Neural crest cell (in vitro differentiated cells): ENCODE data around the gene SRMS. TPM values are rescaled to one million over a fixed set of nuclear protein-coding genes. Genes with fewer than 3 reads are reported as not detected.

Experiments used
- DNase-seq: peaks from one replicate; pipeline ENCODE4 v3.0.0; 2021; ENCODE audit warnings: low read depth, mixed read lengths, low spot score
- H3K27ac Mint-ChIP-seq: one replicate; pipeline ENCODE4 v1.8.0; 2021; ENCODE audit warnings: mild to moderate bottlenecking, mixed read lengths; ENCODE audit not compliant: unreplicated experiment
- H3K27me3 Mint-ChIP-seq: 2 replicates; pipeline ENCODE4 v1.8.0; 2021; ENCODE audit warnings: low read depth, mild to moderate bottlenecking, mixed read lengths
- H3K36me3 Mint-ChIP-seq: 2 replicates; pipeline ENCODE4 v1.8.0; 2021; ENCODE audit warnings: low read depth, mild to moderate bottlenecking, mixed read lengths
- H3K4me1 Mint-ChIP-seq: 2 replicates; pipeline ENCODE4 v1.8.0; 2021; ENCODE audit warnings: mixed read lengths
- H3K4me3 Mint-ChIP-seq: one replicate; pipeline ENCODE4 v1.8.0; 2021; ENCODE audit warnings: mild to moderate bottlenecking, mixed read lengths
- H3K9me3 Mint-ChIP-seq: 2 replicates; pipeline ENCODE4 v1.8.0; 2021; ENCODE audit warnings: mixed read lengths
- CTCF ChIP-seq: fragments of 200-600 bp; sonication (generic); conservative IDR thresholded peaks from 2 replicates; pipeline ENCODE4 v1.5.0; 2021; ENCODE audit warnings: antibody characterized with exemption, mild to moderate bottlenecking
- total RNA-seq: library from RNA; stranded (reverse); gene quantifications from 2 replicates; pipeline ENCODE4 v1.2.1, GENCODE V29; 2021

Gene SRMS
- total RNA-seq, 1 donor from 2014 or later = not detected

- Mint-ChIP-seq H3K4me1 (peaks cover 18% of the 10 kb centered on the region), H3K9me3 (no peaks in the 10 kb centered on the region), H3K27me3 (peaks cover 13% of the 10 kb centered on the region), H3K4me3 (peak overlapping the region; percentile 79), H3K36me3 (peaks cover 5% of the 10 kb centered on the region), H3K27ac (peak overlapping the region; percentile 86)
- DNase-seq = no peak
- TF ChIP-seq CTCF = no peak
Observed at GRCh38 chr20:63522091-63522868, 25.3 kb downstream of the SRMS start.

GRCh38 chr20:63521602-63522001, 25.9 kb downstream of the SRMS start:
- Mint-ChIP-seq H3K4me1 (peaks cover 18% of the 10 kb centered on the region), H3K9me3 (no peaks in the 10 kb centered on the region), H3K27me3 (peaks cover 13% of the 10 kb centered on the region), H3K4me3 (peak overlapping the region; percentile 90), H3K27ac (peak overlapping the region; percentile 98), H3K36me3 (peaks cover 5% of the 10 kb centered on the region)
- no peak for DNase-seq
- TF ChIP-seq CTCF = peak; percentile 4

- Mint-ChIP-seq H3K4me3 (peak overlapping the region; percentile 90), H3K36me3 (peaks cover 5% of the 10 kb centered on the region), H3K27me3 (peaks cover 13% of the 10 kb centered on the region), H3K27ac (peak overlapping the region; percentile 98), H3K9me3 (no peaks in the 10 kb centered on the region), H3K4me1 (peaks cover 18% of the 10 kb centered on the region)
- peak; percentile 57 for DNase-seq
- peak; percentile 20 for TF ChIP-seq CTCF
Observed at GRCh38 chr20:63520934-63521601, 26.5 kb downstream of the SRMS start.

- no peak for TF ChIP-seq CTCF
- H3K4me3 Mint-ChIP-seq = peak within 1 kb of the TSS; percentile 90
- no peaks in the 10 kb centered on the region for H3K9me3 Mint-ChIP-seq
- peaks cover 16% of the 10 kb centered on the region for H3K27me3 Mint-ChIP-seq
- peaks cover 18% of the 10 kb centered on the region for H3K4me1 Mint-ChIP-seq
- DNase-seq = peak; percentile 74
- peaks cover 5% of the 10 kb centered on the region for H3K36me3 Mint-ChIP-seq
- peak within 1 kb of the TSS; percentile 98 for H3K27ac Mint-ChIP-seq
Observed at GRCh38 chr20:63520504-63520933, 27.0 kb downstream of the SRMS start, which contains the start of gene PPDPF. Gene PPDPF, plus strand, starts transcription at chr20:63520765. Its CDS starts 544 bp downstream, at chr20:63521309.

GRCh38 chr20:63519668-63520503, 27.7 kb downstream of the SRMS start:
- H3K27ac Mint-ChIP-seq = peak overlapping the region; percentile 50
- DNase-seq = peak; percentile 53
- peaks cover 15% of the 10 kb centered on the region for H3K4me1 Mint-ChIP-seq
- TF ChIP-seq CTCF = peak; percentile 49
- H3K36me3 Mint-ChIP-seq = peaks cover 5% of the 10 kb centered on the region
- peak overlapping the region; percentile 81 for H3K4me3 Mint-ChIP-seq
- peaks cover 22% of the 10 kb centered on the region for H3K27me3 Mint-ChIP-seq
- H3K9me3 Mint-ChIP-seq = no peaks in the 10 kb centered on the region
